ENCODE data around the gene EVX2.

GRCh38 chr2:176128172-176128981 is 44.6 kb upstream of the EVX2 start:
- TF ChIP-seq, protein P1, sequence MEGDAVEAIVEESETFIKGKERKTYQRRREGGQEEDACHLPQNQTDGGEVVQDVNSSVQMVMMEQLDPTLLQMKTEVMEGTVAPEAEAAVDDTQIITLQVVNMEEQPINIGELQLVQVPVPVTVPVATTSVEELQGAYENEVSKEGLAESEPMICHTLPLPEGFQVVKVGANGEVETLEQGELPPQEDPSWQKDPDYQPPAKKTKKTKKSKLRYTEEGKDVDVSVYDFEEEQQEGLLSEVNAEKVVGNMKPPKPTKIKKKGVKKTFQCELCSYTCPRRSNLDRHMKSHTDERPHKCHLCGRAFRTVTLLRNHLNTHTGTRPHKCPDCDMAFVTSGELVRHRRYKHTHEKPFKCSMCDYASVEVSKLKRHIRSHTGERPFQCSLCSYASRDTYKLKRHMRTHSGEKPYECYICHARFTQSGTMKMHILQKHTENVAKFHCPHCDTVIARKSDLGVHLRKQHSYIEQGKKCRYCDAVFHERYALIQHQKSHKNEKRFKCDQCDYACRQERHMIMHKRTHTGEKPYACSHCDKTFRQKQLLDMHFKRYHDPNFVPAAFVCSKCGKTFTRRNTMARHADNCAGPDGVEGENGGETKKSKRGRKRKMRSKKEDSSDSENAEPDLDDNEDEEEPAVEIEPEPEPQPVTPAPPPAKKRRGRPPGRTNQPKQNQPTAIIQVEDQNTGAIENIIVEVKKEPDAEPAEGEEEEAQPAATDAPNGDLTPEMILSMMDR (IDR thresholded peaks at IDR 0.05): no peak
- TF ChIP-seq POLR2AphosphoS5 (IDR thresholded peaks at IDR 0.05) (no peak), EP300 (IDR thresholded peaks at IDR 0.05) (no peak)

Measured in suprapubic skin (tissue), 4 donors.